ENCODE results near the gene PDHB. TPM values are rescaled to one million over a fixed set of nuclear protein-coding genes. Genes with fewer than 3 reads are reported as not detected.

PDHB gene
- total and polyA plus RNA-seq, 2 of the 13 experiments (the other 11 are each of a cell fraction or from before 2014, with no cell fraction given) = 108 to 153 TPM

DNA sequence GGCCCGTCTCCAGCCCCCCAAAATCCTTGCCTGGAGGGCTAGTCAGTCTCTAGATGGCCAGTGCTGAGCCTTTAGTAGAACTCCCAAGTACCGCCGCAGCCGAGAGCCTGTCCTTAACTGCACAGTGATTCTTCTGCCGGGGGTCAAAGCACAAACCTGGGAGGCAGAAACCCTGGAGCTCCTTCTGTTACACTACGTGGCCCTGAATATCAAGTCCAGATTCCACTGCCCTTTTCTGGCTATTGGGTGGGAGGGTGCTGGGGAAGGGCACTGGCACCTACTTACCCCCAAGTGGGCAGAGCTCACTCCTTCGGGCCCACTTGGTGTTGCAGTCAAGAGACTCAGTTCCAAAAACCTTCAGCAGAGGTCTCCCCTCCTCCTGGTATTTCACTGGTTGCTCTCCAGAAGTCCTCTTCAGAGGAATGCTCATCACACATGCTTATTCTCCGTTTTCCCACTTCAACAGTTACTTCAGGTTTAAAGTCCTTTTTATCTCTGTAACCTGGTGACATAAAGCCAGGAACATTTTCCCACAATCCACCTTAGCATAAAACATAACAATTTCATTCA lies 10.8 kb downstream of the PDHB start (continued):
- TF ChIP-seq RAD21 (CRISPR knock-in tag; IDR thresholded peaks at IDR 0.05) = peak; percentile 52
- TF ChIP-seq STAG1 (CRISPR knock-in tag; IDR thresholded peaks at IDR 0.05) = peak; percentile 64
- TF ChIP-seq U2AF2 (IDR thresholded peaks at IDR 0.05; ENCODE audit: low read depth, low read length) = no peak
- TF ChIP-seq, protein P1, sequence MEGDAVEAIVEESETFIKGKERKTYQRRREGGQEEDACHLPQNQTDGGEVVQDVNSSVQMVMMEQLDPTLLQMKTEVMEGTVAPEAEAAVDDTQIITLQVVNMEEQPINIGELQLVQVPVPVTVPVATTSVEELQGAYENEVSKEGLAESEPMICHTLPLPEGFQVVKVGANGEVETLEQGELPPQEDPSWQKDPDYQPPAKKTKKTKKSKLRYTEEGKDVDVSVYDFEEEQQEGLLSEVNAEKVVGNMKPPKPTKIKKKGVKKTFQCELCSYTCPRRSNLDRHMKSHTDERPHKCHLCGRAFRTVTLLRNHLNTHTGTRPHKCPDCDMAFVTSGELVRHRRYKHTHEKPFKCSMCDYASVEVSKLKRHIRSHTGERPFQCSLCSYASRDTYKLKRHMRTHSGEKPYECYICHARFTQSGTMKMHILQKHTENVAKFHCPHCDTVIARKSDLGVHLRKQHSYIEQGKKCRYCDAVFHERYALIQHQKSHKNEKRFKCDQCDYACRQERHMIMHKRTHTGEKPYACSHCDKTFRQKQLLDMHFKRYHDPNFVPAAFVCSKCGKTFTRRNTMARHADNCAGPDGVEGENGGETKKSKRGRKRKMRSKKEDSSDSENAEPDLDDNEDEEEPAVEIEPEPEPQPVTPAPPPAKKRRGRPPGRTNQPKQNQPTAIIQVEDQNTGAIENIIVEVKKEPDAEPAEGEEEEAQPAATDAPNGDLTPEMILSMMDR (CRISPR knock-in tag; IDR thresholded peaks at IDR 0.05) = peak; percentile 63
- peak in 1 of 2 experiments; percentile 23; a peak in 2 of 4 replicates for TF ChIP-seq POLR2A (IDR thresholded peaks at IDR 0.05; ENCODE audit: insufficient read depth in 1 of 2, low read depth in 2 of 2, low read length in 2 of 2)
- TF ChIP-seq, protein P2, sequence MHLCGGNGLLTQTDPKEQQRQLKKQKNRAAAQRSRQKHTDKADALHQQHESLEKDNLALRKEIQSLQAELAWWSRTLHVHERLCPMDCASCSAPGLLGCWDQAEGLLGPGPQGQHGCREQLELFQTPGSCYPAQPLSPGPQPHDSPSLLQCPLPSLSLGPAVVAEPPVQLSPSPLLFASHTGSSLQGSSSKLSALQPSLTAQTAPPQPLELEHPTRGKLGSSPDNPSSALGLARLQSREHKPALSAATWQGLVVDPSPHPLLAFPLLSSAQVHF (CRISPR knock-in tag; IDR thresholded peaks at IDR 0.05) = no peak
- TF ChIP-seq, protein P3, sequence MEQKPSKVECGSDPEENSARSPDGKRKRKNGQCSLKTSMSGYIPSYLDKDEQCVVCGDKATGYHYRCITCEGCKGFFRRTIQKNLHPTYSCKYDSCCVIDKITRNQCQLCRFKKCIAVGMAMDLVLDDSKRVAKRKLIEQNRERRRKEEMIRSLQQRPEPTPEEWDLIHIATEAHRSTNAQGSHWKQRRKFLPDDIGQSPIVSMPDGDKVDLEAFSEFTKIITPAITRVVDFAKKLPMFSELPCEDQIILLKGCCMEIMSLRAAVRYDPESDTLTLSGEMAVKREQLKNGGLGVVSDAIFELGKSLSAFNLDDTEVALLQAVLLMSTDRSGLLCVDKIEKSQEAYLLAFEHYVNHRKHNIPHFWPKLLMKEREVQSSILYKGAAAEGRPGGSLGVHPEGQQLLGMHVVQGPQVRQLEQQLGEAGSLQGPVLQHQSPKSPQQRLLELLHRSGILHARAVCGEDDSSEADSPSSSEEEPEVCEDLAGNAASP (CRISPR knock-in tag; IDR thresholded peaks at IDR 0.05; ENCODE audit: borderline replicate concordance) = no peak
- TF ChIP-seq, protein P4, sequence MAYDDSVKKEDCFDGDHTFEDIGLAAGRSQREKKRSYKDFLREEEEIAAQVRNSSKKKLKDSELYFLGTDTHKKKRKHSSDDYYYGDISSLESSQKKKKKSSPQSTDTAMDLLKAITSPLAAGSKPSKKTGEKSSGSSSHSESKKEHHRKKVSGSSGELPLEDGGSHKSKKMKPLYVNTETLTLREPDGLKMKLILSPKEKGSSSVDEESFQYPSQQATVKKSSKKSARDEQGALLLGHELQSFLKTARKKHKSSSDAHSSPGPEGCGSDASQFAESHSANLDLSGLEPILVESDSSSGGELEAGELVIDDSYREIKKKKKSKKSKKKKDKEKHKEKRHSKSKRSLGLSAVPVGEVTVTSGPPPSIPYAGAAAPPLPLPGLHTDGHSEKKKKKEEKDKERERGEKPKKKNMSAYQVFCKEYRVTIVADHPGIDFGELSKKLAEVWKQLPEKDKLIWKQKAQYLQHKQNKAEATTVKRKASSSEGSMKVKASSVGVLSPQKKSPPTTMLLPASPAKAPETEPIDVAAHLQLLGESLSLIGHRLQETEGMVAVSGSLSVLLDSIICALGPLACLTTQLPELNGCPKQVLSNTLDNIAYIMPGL (CRISPR knock-in tag; IDR thresholded peaks at IDR 0.05; ENCODE audit: borderline replicate concordance in 1 of 2, low read depth in 1 of 2) = no peak
- TF ChIP-seq ZNF484 (CRISPR knock-in tag; IDR thresholded peaks at IDR 0.05; ENCODE audit: borderline replicate concordance, low read depth) = no peak
- TF ChIP-seq, protein P5, sequence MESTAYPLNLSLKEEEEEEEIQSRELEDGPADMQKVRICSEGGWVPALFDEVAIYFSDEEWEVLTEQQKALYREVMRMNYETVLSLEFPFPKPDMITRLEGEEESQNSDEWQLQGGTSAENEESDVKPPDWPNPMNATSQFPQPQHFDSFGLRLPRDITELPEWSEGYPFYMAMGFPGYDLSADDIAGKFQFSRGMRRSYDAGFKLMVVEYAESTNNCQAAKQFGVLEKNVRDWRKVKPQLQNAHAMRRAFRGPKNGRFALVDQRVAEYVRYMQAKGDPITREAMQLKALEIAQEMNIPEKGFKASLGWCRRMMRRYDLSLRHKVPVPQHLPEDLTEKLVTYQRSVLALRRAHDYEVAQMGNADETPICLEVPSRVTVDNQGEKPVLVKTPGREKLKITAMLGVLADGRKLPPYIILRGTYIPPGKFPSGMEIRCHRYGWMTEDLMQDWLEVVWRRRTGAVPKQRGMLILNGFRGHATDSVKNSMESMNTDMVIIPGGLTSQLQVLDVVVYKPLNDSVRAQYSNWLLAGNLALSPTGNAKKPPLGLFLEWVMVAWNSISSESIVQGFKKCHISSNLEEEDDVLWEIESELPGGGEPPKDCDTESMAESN (CRISPR knock-in tag; conservative IDR thresholded peaks at IDR 0.05) = no peak
- no peak for TF ChIP-seq SNRNP70 (IDR thresholded peaks at IDR 0.05; ENCODE audit: low read depth, low read length)
- TF ChIP-seq EZH2 (conservative IDR thresholded peaks at IDR 0.05; ENCODE audit: low read depth, low read length) = no peak

Data from HepG2 (cell line).